GM23338 (cell line): ENCODE data around the gene SLC22A5. TPM values are rescaled to one million over a fixed set of nuclear protein-coding genes. Genes with fewer than 3 reads are reported as not detected.
"Not testable (repeated sequence)": the region's sequence is repeated elsewhere in the genome, so short reads cannot be mapped to it uniquely, and the experiment has no call there.

Experiments used
- ATAC-seq: fragments of 200-7000 bp; cut with Tn5 transposase; 3 replicates; pipeline ENCODE4 v1.9.1; 2020
- DNase-seq: peaks from one replicate; pipeline ENCODE4 v3.0.0-alpha.2; 2015; ENCODE audit warnings: low spot score
- H2AFZ ChIP-seq: fragments of 200-600 bp; sonication (generic); 2 replicates; pipeline ENCODE4 v1.8.0; 2016; ENCODE audit warnings: antibody characterized with exemption, mild to moderate bottlenecking, moderate library complexity
- H3F3A ChIP-seq: fragments of 200-600 bp; sonication (generic); replicated peaks from 2 replicates; pipeline ENCODE4 v1.8.0; 2017; ENCODE audit warnings: antibody characterized with exemption, mixed run types, low read depth
- H3K27ac ChIP-seq: fragments of 200-600 bp; sonication (generic); 2 replicates; pipeline ENCODE4 v1.6.1; 2016; ENCODE audit warnings: low read depth
- H3K27me3 ChIP-seq: fragments of 200-600 bp; sonication (generic); 2 replicates; pipeline ENCODE4 v1.8.0; 2016; ENCODE audit warnings: mild to moderate bottlenecking, mixed run types, moderate library complexity; ENCODE audit not compliant: insufficient read depth
- H3K36me3 ChIP-seq: fragments of 200-600 bp; sonication (generic); 2 replicates; pipeline ENCODE4 v1.8.0; 2016; ENCODE audit warnings: mild to moderate bottlenecking; ENCODE audit not compliant: insufficient read depth
- H3K4me1 ChIP-seq: fragments of 200-600 bp; sonication (generic); 2 replicates; pipeline ENCODE4 v1.8.0; 2016; ENCODE audit warnings: mild to moderate bottlenecking, moderate library complexity; ENCODE audit not compliant: insufficient read depth
- H3K4me2 ChIP-seq: fragments of 200-600 bp; sonication (generic); 2 replicates; pipeline ENCODE4 v1.7.1; 2017; ENCODE audit warnings: mixed run types
- H3K4me3 ChIP-seq: fragments of 200-600 bp; sonication (generic); 2 replicates; pipeline ENCODE4 v1.6.1; 2016; ENCODE audit warnings: mixed run types
- H3K79me2 ChIP-seq: fragments of 200-600 bp; sonication (generic); replicated peaks from 2 replicates; pipeline ENCODE4 v1.8.0; 2017; ENCODE audit warnings: mild to moderate bottlenecking; ENCODE audit not compliant: insufficient read depth
- H3K9me2 ChIP-seq: fragments of 200-600 bp; sonication (generic); 2 replicates; pipeline ENCODE4 v1.8.0; 2017; ENCODE audit not compliant: insufficient read depth
- H4K20me1 ChIP-seq: fragments of 200-600 bp; sonication (generic); replicated peaks from 2 replicates; pipeline ENCODE4 v1.8.0; 2017; ENCODE audit warnings: mild to moderate bottlenecking; ENCODE audit not compliant: insufficient read depth
- H3K27ac Mint-ChIP-seq: 2 replicates; pipeline ENCODE4 v1.8.0; 2020; ENCODE audit warnings: inconsistent platforms, mild to moderate bottlenecking, moderate library complexity, mixed read lengths
- H3K27me3 Mint-ChIP-seq: 3 replicates; pipeline ENCODE4 v1.8.0; 2022; ENCODE audit warnings: low read depth, mild to moderate bottlenecking, moderate library complexity, mixed read lengths, inconsistent platforms; ENCODE audit not compliant: insufficient read depth, poor library complexity
- H3K36me3 Mint-ChIP-seq: 3 replicates; pipeline ENCODE4 v1.8.0; 2021; ENCODE audit warnings: low read depth, mild to moderate bottlenecking, inconsistent platforms, moderate library complexity, mixed read lengths
- H3K4me1 Mint-ChIP-seq: 3 replicates; pipeline ENCODE4 v1.8.0; 2020; ENCODE audit warnings: mild to moderate bottlenecking, inconsistent platforms, mixed read lengths
- H3K4me3 Mint-ChIP-seq: 3 replicates; pipeline ENCODE4 v1.8.0; 2021; ENCODE audit warnings: moderate library complexity, mild to moderate bottlenecking, inconsistent platforms, mixed read lengths
- H3K9me3 Mint-ChIP-seq: 3 replicates; pipeline ENCODE4 v1.8.0; 2020; ENCODE audit warnings: moderate library complexity, mild to moderate bottlenecking, inconsistent platforms, mixed read lengths
- STAT1 ChIP-seq: IDR thresholded peaks from one replicate; pipeline ENCODE4 v1.6.1; 2016; ENCODE audit warnings: antibody characterized with exemption; ENCODE audit not compliant: unreplicated experiment
- polyA plus RNA-seq: library from polyadenylated mRNA; unstranded; fragments of >200 nt; fragmentation: Nextera tagmentation; extraction: Ambion mirVana; gene quantifications from 2 replicates; pipeline ENCODE4 v1.2.1, GENCODE V29; 2016
- total RNA-seq: library from RNA; depleted of rRNA; stranded (reverse); fragments of >200 nt; shearing (Covaris generic); gene quantifications from 2 replicates; pipeline ENCODE4 v1.2.3, GENCODE V29; 2014
- TF ChIP-seq, protein P1 (sequence below), 2 experiments: fragments of 200-600 bp in 1 of 2; sonication (generic) in 1 of 2; conservative IDR thresholded peaks; 2 replicates each; pipeline versions ENCODE4 v1.5.1 to v1.6.1; 2016 to 2017; ENCODE audit warnings: antibody characterized with exemption in 2 of 2, low read depth in 2 of 2, mild to moderate bottlenecking in 2 of 2, moderate library complexity in 1 of 2
- TF ChIP-seq, protein P2 (sequence below): fragments of 250-450 bp; sonication (Bioruptor Pico); IDR thresholded peaks from 2 replicates; pipeline ENCODE4 v1.5.0; 2020; ENCODE audit warnings: mild to moderate bottlenecking, moderate library complexity

Gene SLC22A5
- total and polyA plus RNA-seq, 2 experiments from 2014 or later: 1.9 to 2.4 TPM

DNA sequence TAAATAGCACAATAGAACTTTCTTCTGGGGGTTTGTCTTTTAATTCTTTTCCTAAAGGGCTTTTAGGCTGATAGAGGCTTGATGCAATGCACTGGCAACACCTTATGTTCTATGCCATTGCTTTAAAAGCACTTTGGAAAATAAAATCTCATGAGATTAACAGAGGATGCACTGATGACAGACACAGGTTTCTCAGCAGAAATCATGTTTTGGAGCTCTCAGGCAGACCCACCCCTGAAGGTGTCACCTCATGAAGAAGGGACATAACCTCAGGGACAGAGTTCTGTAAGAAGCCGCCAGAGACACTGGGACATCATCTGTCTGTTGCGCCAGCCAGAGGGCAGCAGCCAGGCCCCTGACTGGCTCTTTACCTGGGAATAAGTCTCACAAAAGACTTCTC is 27.7 kb downstream of the SLC22A5 start:
- H3K27me3 Mint-ChIP-seq: no peaks in the 10 kb centered on the region
- H3K4me2 ChIP-seq: no peak overlapping the region
- no peak overlapping the region for H3K4me3 Mint-ChIP-seq
- no peak overlapping the region for H3K4me3 ChIP-seq
- no peaks in the 10 kb centered on the region for H3K36me3 ChIP-seq
- DNase-seq (no peak), ATAC-seq (no peak; the same call in 2 of the 3 replicates)
- H3K79me2 ChIP-seq: no peaks in the 10 kb centered on the region
- no peaks in the 10 kb centered on the region for H3K36me3 Mint-ChIP-seq
- H4K20me1 ChIP-seq: no peaks in the 10 kb centered on the region
- no peaks in the 10 kb centered on the region for H3K4me1 ChIP-seq
- no peaks in the 10 kb centered on the region for H3K9me2 ChIP-seq
- no peak overlapping the region for H2AFZ ChIP-seq
- H3K9me3 Mint-ChIP-seq: no peaks in the 10 kb centered on the region
- TF ChIP-seq, protein P1, sequence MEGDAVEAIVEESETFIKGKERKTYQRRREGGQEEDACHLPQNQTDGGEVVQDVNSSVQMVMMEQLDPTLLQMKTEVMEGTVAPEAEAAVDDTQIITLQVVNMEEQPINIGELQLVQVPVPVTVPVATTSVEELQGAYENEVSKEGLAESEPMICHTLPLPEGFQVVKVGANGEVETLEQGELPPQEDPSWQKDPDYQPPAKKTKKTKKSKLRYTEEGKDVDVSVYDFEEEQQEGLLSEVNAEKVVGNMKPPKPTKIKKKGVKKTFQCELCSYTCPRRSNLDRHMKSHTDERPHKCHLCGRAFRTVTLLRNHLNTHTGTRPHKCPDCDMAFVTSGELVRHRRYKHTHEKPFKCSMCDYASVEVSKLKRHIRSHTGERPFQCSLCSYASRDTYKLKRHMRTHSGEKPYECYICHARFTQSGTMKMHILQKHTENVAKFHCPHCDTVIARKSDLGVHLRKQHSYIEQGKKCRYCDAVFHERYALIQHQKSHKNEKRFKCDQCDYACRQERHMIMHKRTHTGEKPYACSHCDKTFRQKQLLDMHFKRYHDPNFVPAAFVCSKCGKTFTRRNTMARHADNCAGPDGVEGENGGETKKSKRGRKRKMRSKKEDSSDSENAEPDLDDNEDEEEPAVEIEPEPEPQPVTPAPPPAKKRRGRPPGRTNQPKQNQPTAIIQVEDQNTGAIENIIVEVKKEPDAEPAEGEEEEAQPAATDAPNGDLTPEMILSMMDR (conservative IDR thresholded peaks at IDR 0.05; ENCODE audit: low read depth in 2 of 2): peak in 1 of 2 experiments; percentile 22; a peak in 1 of 4 replicates
- no peak for TF ChIP-seq STAT1
- H3K27ac ChIP-seq: no peak overlapping the region
- no peak overlapping the region for H3K27ac Mint-ChIP-seq
- H3K4me1 Mint-ChIP-seq: no peaks in the 10 kb centered on the region
- H3F3A ChIP-seq: no peaks in the 10 kb centered on the region
- H3K27me3 ChIP-seq: no peaks in the 10 kb centered on the region

DNA sequence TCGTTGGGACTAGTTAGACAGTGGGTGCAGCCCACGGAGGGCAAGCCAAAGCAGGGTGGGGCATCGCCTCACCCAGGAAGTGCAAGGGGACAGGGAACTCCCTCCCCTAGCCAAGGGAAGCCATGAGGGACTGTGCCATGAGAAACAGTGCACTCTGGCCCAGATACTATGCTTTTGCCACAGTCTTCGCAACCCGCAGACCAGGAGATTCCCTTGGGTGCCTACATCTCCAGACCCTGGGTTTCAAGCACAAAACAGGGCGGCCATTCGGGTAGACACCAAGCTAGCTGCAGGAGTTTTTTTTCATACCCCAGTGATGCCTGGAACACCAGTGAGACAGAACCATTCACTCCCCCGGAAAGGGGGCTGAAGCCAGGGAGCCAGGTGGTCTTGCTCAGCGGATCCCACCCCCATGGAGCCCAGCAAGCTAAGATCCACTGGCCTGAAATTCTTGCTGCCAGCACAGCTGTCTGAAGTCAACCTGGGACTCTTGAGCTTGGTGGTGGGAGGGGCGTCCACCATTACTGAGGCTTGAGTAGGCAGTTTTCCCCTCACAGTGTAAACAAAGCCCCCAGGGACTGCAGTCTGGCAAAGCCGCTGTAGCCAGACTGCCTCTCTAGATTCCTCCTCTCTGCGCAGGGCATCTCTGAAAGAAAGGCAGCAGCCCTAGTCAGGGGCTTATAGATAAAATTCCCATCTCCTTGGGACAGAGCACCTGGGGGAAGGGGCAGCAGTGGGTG is 28.6 kb downstream of the SLC22A5 start:
- not testable (repeated sequence) for DNase-seq, H4K20me1 ChIP-seq, H3K4me3 Mint-ChIP-seq, H3K27me3 ChIP-seq, H3K27me3 Mint-ChIP-seq, ATAC-seq, H3K9me3 Mint-ChIP-seq, H3K4me3 ChIP-seq, H3K27ac ChIP-seq, H3K36me3 Mint-ChIP-seq, H3K36me3 ChIP-seq, H3K9me2 ChIP-seq, H3K4me1 Mint-ChIP-seq, H3F3A ChIP-seq, H3K79me2 ChIP-seq, H3K27ac Mint-ChIP-seq, H3K4me1 ChIP-seq, H3K4me2 ChIP-seq
- H2AFZ ChIP-seq: peak overlapping the region; percentile 80

DNA sequence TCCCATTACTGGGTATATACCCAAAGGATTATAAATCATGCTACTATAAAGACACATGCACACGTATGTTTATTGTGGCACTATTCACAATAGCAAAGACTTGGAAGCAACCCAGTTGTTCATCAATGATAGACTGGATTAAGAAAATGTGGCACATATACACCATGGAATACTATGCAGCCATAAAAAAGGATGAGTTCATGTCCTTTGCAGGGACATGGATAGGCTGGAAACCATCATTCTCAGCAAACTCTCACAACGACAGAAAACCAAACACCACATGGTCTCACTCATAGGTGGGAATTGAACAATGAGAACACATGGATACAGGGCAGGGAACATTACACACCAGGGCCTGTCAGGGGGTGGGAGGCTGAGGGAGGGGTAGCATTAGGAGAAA is 34.5 kb downstream of the SLC22A5 start:
- DNase-seq, H3K4me2 ChIP-seq, H3K4me3 Mint-ChIP-seq, H2AFZ ChIP-seq, H3K9me2 ChIP-seq, H3K27me3 Mint-ChIP-seq, H3K4me3 ChIP-seq, H3F3A ChIP-seq, H3K36me3 Mint-ChIP-seq, H3K27me3 ChIP-seq, H3K27ac Mint-ChIP-seq, H3K79me2 ChIP-seq, ATAC-seq, H3K4me1 ChIP-seq, H3K4me1 Mint-ChIP-seq, H4K20me1 ChIP-seq, H3K27ac ChIP-seq, H3K9me3 Mint-ChIP-seq, H3K36me3 ChIP-seq: not testable (repeated sequence)

DNA sequence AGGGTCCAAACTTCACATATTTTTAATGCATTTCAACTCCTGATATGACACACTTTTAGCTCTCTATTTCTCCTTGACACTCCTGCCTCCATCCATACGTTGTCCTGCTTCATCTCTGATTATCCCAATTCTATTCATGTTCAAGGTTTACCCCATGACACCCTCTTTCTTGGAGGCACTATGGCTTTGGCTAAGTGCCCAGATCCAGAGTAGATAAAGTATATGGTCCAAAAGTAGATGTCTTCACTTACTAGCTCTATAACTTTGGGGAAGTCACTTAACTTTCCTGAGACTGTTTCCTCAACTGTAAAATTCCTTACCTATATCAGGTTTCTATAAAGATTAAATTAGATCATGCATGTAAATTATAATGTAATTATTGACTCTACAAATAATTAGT is 36.1 kb downstream of the SLC22A5 start:
- Histone ChIP-seq H3K4me2 (no peak overlapping the region), H3K27me3 (no peaks in the 10 kb centered on the region), H3F3A (0 out of 2 replicates have a peak, but pooled peaks cover 9% of the 10 kb centered on the region), H3K79me2 (no peaks in the 10 kb centered on the region), H3K9me2 (no peaks in the 10 kb centered on the region), H3K36me3 (no peaks in the 10 kb centered on the region), H3K27ac (no peak overlapping the region), H3K4me3 (no peak overlapping the region), H3K4me1 (peaks cover 6% of the 10 kb centered on the region; the same call in 1 of the 2 replicates), H4K20me1 (no peaks in the 10 kb centered on the region), H2AFZ (no peak overlapping the region)
- no peak overlapping the region for H3K27ac Mint-ChIP-seq
- no peaks in the 10 kb centered on the region for H3K36me3 Mint-ChIP-seq
- peaks cover 4% of the 10 kb centered on the region; the same call in 1 of the 3 replicates for H3K9me3 Mint-ChIP-seq
- DNase-seq (no peak), ATAC-seq (no peak)
- no peaks in the 10 kb centered on the region for H3K27me3 Mint-ChIP-seq
- H3K4me1 Mint-ChIP-seq: no peaks in the 10 kb centered on the region
- H3K4me3 Mint-ChIP-seq: no peak overlapping the region
- TF ChIP-seq, protein P2, sequence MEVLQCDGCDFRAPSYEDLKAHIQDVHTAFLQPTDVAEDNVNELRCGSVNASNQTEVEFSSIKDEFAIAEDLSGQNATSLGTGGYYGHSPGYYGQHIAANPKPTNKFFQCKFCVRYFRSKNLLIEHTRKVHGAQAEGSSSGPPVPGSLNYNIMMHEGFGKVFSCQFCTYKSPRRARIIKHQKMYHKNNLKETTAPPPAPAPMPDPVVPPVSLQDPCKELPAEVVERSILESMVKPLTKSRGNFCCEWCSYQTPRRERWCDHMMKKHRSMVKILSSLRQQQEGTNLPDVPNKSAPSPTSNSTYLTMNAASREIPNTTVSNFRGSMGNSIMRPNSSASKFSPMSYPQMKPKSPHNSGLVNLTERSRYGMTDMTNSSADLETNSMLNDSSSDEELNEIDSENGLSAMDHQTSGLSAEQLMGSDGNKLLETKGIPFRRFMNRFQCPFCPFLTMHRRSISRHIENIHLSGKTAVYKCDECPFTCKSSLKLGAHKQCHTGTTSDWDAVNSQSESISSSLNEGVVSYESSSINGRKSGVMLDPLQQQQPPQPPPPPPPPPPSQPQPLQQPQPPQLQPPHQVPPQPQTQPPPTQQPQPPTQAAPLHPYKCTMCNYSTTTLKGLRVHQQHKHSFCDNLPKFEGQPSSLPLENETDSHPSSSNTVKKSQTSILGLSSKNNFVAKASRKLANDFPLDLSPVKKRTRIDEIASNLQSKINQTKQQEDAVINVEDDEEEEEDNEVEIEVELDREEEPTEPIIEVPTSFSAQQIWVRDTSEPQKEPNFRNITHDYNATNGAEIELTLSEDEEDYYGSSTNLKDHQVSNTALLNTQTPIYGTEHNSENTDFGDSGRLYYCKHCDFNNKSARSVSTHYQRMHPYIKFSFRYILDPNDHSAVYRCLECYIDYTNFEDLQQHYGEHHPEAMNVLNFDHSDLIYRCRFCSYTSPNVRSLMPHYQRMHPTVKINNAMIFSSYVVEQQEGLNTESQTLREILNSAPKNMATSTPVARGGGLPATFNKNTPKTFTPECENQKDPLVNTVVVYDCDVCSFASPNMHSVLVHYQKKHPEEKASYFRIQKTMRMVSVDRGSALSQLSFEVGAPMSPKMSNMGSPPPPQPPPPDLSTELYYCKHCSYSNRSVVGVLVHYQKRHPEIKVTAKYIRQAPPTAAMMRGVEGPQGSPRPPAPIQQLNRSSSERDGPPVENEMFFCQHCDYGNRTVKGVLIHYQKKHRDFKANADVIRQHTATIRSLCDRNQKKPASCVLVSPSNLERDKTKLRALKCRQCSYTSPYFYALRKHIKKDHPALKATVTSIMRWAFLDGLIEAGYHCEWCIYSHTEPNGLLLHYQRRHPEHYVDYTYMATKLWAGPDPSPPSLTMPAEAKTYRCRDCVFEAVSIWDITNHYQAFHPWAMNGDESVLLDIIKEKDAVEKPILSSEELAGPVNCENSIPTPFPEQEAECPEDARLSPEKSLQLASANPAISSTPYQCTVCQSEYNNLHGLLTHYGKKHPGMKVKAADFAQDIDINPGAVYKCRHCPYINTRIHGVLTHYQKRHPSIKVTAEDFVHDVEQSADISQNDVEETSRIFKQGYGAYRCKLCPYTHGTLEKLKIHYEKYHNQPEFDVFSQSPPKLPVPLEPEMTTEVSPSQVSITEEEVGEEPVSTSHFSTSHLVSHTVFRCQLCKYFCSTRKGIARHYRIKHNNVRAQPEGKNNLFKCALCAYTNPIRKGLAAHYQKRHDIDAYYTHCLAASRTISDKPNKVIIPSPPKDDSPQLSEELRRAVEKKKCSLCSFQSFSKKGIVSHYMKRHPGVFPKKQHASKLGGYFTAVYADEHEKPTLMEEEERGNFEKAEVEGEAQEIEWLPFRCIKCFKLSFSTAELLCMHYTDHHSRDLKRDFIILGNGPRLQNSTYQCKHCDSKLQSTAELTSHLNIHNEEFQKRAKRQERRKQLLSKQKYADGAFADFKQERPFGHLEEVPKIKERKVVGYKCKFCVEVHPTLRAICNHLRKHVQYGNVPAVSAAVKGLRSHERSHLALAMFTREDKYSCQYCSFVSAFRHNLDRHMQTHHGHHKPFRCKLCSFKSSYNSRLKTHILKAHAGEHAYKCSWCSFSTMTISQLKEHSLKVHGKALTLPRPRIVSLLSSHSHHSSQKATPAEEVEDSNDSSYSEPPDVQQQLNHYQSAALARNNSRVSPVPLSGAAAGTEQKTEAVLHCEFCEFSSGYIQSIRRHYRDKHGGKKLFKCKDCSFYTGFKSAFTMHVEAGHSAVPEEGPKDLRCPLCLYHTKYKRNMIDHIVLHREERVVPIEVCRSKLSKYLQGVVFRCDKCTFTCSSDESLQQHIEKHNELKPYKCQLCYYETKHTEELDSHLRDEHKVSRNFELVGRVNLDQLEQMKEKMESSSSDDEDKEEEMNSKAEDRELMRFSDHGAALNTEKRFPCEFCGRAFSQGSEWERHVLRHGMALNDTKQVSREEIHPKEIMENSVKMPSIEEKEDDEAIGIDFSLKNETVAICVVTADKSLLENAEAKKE (CRISPR knock-in tag): no peak
